NOMO-1 treated with DMSO at 0.1 percent for 48 hours (cell line): ENCODE results near the gene RASGRF1.
"Not testable (repeated sequence)": the region's sequence is repeated elsewhere in the genome, so short reads cannot be mapped to it uniquely, and the experiment has no call there.

Source experiments
- DNase-seq: peaks from one replicate; lab custom pipeline; 2025; ENCODE audit not compliant: unreplicated experiment; lab: John Stamatoyannopoulos, UW

Gene RASGRF1

GRCh38 chr15:79042213-79042928 is 48.2 kb downstream of the RASGRF1 start:
- no peak for DNase-seq

GRCh38 chr15:79041601-79042168 is 48.9 kb downstream of the RASGRF1 start:
- DNase-seq: no peak

GRCh38 chr15:79037848-79038247 is 52.7 kb downstream of the RASGRF1 start:
- no peak for DNase-seq

- no peak for DNase-seq
Measured at GRCh38 chr15:79036323-79036722, 54.3 kb downstream of the RASGRF1 start.

- DNase-seq: no peak
Measured at GRCh38 chr15:79035814-79036213, 54.8 kb downstream of the RASGRF1 start.

GRCh38 chr15:79035111-79035601 is 55.4 kb downstream of the RASGRF1 start:
- DNase-seq: no peak

GRCh38 chr15:79034284-79034683 is 56.3 kb downstream of the RASGRF1 start:
- DNase-seq: no peak

GRCh38 chr15:79032656-79033055 is 57.9 kb downstream of the RASGRF1 start:
- no peak for DNase-seq

- DNase-seq: no peak
Measured at GRCh38 chr15:79031821-79032220, 58.8 kb downstream of the RASGRF1 start.

GRCh38 chr15:79031201-79031600 is 59.4 kb downstream of the RASGRF1 start:
- DNase-seq: no peak

GRCh38 chr15:79030470-79030869 is 60.1 kb downstream of the RASGRF1 start:
- no peak for DNase-seq

GRCh38 chr15:79028411-79028964 is 62.1 kb downstream of the RASGRF1 start:
- peak; percentile 14 for DNase-seq

GRCh38 chr15:79027532-79028410 is 62.8 kb downstream of the RASGRF1 start:
- DNase-seq: no peak

- no peak for DNase-seq
Measured at GRCh38 chr15:79025802-79026201, 64.8 kb downstream of the RASGRF1 start.

GRCh38 chr15:79025201-79025600 is 65.4 kb downstream of the RASGRF1 start:
- DNase-seq: peak; percentile 64

GRCh38 chr15:79024493-79024892 is 66.1 kb downstream of the RASGRF1 start:
- DNase-seq: not testable (repeated sequence)

- DNase-seq: no peak
Measured at GRCh38 chr15:79023918-79024317, 66.7 kb downstream of the RASGRF1 start.

- DNase-seq: no peak
Measured at GRCh38 chr15:79023546-79023890, 67.1 kb downstream of the RASGRF1 start.

GRCh38 chr15:79018960-79019359 is 71.6 kb downstream of the RASGRF1 start:
- no peak for DNase-seq

- no peak for DNase-seq
Measured at GRCh38 chr15:79017953-79018352, 72.6 kb downstream of the RASGRF1 start.

- DNase-seq: no peak
Measured at GRCh38 chr15:79016527-79017170, 73.9 kb downstream of the RASGRF1 start.
